DMS 273 (cell line): Measurements from ENCODE around the gene SIRT7.
A peak's percentile ranks its signal among the peaks of the same experiment; 100 is the strongest.

Experiments used
- DNase-seq: peaks from one replicate; lab custom pipeline; 2025; ENCODE audit not compliant: unreplicated experiment; lab: John Stamatoyannopoulos, UW

The SIRT7 gene, protein sequence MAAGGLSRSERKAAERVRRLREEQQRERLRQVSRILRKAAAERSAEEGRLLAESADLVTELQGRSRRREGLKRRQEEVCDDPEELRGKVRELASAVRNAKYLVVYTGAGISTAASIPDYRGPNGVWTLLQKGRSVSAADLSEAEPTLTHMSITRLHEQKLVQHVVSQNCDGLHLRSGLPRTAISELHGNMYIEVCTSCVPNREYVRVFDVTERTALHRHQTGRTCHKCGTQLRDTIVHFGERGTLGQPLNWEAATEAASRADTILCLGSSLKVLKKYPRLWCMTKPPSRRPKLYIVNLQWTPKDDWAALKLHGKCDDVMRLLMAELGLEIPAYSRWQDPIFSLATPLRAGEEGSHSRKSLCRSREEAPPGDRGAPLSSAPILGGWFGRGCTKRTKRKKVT

DNA sequence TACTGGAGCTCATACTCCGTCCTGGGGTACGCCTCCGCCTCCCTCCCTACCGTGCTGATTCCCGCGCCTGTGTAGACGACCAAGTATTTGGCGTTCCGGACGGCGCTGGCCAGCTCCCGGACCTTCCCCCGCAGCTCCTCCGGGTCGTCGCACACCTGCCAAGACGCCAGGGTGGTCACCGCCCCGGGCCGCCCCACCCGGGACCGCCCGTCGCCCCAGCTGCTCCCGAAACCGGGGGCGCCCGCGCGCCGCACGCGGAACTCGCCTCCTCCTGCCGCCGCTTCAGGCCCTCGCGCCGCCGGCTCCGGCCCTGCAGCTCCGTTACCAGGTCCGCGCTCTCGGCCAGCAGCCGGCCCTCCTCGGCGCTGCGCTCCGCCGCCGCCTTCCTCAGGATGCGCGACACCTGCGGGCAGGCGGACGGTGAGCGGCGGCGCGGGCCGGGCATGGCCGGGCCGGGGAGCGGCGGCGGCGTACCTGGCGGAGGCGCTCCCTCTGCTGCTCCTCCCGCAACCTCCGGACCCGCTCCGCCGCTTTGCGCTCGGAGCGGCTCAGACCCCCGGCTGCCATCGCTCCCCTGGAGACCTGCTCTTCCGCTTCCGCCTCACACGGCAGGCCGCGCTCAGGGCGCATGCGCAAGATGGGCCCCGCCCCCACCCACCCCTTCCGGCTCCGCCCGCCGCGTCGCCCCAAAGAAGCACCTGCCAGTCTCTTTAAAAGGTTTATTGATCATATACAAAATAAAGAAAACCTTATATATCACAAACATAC is at the start of gene SIRT7:
Gene SIRT7 (minus strand): TSS at position 612 of the 768 bp plus-strand sequence. CDS start 45 bp downstream, at position 567.
- DNase-seq = peak; percentile 93

GRCh38 chr17:81967244-81967532 is 49.2 kb upstream of the SIRT7 start:
- DNase-seq = no peak

DNA sequence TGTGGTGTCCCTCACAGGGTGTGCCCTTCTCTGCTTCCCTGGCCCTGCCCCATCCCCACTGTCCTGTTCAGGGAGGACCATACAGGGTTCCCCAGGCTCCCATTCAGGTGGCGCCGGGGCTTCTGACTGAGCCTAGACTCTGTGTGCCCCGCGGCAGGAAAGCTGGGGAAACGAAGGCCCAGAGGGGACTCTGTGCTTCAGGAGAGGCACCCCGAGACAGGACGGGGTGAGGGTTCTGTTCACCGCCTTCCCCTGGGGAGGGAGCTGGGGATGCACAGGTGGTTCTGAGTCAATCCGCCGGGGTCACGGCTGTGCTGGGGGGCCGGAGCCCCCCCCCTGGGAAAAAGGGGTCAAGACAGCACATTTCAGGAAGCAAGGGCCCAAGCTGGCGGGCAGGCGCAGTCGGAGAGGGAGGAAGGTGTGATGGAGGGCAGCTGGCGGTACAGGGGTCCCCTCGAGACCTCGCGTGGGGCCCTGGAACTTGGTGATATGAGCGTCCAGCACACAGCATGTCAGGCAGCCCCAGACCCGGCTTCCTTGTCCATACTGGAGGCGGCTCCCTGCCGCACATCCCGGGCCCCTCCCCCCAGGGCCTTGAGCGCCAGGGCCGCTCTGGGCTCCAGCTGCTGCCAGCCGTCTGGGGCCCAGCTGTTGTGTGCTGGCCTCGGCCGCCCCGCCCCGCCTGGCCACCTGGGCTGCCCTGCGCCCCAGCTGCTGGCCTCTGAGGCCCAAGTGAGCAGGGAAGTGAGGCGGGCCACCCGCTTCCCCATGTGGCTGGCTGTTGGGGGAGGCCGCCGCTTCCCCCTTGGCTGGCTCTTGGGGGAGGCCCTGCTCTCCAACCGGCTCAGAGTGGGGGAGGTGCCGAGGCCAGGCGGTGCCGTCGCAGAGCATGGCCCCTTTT is 48.6 kb upstream of the SIRT7 start:
- DNase-seq = peak; percentile 98

DNA sequence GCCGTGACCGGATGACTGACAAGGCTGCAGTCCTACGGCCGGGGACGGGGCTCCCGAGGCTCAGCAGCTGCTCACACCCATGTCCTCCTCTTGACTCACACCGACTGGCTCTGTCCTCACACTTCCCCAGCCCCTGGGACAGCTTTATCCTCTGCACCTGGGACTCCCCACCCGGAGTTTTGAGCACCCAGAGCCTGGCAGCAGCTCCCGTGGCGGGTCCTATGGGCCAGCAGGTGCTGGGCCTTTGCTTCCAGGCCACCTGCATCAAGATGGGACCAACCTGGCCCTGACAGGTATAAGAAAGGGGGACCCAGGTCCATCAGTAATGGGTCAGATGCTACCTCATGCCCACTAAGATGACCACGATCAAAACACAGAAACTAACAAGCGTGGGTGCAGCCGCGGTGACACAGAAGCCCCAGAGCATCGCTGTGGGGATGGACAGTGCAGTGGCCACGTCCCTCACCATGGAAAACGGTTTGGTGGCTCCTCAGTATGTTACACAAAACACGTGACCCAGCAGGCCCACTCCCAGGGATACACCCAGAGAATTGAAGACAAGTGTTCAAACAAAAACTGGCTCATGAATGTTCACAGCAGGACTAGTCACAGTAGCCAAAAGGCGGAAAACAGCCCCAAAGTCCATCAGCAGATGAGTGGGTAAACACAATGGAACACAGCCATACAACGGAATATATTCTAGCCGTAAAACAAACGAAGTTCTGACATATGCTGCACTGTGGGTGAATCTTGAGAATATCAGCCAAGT is 46.3 kb upstream of the SIRT7 start:
- DNase-seq = no peak

GRCh38 chr17:81962499-81963441 is 44.8 kb upstream of the SIRT7 start:
- no peak for DNase-seq

DNA sequence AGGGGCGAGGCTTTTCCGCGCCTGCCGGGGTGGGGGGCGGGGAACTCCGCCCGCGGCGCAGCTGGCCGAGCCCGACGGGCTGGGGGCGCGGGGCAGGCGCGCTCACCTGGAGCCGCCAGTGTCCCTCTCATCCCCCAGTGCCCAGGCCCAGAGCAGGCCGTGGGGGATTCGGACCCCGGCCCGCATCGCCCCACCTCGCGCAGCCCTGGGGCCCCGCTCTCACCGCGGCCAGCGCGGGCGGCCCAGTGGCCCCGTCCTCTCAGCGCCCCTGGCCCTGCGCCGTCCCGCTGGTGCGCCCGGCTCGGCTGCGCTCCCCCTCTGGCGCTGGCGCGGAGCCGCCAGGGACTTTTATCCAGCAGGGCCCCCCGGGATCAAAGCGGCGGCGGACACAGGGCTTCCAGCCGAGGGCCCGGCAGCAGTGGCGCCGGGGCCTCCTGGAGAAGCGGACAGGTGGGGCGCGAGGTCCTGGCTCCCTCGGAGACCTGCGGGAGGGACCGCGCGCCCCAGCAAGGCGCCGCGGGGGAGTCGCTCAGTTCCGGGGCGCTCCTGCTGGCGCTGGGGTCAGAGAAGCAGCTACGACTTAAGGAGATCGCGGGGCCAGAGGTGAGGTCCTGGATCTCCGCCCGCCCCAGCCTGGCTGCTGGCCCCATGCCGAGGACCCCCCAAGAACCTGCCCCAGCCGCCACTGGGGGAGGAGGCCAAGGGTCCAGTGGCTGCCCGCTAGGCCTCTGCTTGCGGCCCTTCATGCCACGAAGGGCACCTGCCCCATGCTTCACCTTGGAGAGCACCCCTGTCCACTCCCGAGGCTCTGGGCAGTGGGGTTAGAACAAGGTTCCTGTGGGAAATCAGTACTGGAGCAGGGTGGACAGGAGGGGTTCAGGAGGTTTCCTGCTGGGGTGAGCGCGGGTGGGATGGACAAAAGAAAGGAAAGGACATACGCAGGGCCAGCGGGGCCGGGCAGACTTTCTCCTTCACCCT is 43.8 kb upstream of the SIRT7 start:
- DNase-seq = peak; percentile 58

DNA sequence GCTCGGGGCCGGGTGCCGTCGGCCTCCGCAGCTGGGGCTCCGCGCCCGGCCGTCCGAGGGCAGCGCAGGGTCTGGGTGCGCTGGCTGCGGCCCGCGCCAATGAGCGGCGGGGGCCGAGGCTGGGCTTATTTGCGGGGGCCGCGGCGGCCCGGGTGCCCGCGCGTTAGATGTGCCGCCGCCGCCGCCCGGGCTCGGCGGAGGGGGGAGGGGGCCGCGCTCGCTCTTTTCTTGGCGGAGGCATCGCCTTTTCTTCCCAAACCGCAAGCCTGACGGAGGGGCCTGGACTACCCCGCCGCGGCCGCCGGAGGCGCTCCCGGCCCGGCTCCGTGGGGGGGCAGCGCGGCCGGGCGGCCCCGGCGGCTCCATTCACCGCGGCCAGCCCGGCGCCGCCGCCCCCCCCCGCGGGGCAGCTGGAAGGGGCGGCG is 43.1 kb upstream of the SIRT7 start, which contains the start of gene NOTUM:
Gene NOTUM (minus strand): TSS at position 101 of the 425 bp plus-strand sequence. CDS start 278 bp downstream, outside the sequence.
- DNase-seq = peak; percentile 83

- peak; percentile 52 for DNase-seq
Observed at GRCh38 chr17:81960130-81960958, 42.4 kb upstream of the SIRT7 start.

- DNase-seq = peak; percentile 85
Observed at GRCh38 chr17:81959362-81960129, 41.6 kb upstream of the SIRT7 start.

DNA sequence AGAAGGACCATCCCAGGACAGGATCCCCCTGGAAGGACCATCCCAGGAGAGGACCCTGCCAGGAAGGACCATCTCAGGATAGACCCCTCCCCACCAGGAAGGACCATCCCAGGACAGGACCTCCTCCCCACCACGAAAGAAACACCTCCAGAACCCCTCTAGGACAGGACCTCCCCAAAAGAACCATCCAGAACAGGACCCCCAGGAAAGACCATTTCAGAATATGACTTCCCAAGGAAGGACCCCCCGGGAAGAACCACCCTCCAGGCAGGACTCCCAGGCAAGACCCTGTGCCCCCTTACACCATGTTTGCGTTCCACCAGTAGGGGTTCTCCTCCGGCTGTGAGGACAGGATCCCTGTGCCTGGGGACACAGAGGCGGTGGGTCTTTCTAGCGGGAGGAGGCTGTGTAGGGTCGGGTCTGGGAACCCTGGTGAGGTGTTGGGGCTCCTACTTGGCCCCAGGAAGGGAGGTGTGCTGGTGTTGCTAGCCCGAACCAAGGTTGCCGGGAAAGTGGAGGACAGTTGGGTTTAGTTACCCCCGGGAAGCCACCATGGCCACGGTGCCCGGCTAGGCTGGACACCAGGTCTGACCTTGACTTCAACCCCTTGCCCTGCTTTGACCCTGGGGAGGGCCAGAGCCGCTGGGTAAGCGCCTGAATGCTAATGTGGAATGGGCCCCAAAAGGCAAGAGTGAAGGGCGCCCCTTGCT is 40.8 kb upstream of the SIRT7 start:
- no peak for DNase-seq

DNA sequence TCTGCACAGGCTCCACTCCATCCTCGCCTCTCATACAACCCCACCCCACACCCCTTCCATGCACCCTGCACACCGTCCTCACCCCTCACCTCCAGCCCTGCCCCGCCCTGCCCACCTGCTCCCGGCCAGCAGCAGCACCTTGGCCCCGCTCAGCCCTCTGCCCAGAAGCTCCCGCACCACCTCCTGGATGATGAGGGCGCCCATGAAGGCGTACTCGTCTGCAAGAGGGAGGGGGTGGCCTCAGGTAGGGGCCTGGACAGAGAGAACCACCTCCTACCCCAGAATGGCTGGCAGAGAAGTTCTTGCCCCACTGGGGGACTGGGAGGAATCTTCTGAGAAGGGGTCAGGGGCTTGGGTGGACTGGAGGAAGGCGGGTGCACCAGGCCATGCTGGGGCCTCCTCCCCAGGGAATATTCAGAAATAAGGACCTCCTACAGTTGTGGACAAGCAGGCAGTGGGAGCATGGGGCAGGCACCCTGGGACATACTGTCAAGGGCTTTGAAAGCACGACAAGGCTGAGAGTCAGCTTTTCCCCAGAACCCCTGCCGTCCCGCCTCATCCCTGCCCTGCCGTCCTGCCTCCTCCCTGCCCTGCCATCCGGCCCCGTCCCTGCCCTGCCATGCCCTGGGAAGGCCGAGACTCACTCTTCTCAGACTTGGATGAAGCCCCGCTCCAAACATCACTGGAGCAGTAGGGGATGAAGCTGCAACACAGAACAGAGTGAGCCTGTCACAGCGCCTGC is 39.9 kb upstream of the SIRT7 start:
- no peak for DNase-seq

DNA sequence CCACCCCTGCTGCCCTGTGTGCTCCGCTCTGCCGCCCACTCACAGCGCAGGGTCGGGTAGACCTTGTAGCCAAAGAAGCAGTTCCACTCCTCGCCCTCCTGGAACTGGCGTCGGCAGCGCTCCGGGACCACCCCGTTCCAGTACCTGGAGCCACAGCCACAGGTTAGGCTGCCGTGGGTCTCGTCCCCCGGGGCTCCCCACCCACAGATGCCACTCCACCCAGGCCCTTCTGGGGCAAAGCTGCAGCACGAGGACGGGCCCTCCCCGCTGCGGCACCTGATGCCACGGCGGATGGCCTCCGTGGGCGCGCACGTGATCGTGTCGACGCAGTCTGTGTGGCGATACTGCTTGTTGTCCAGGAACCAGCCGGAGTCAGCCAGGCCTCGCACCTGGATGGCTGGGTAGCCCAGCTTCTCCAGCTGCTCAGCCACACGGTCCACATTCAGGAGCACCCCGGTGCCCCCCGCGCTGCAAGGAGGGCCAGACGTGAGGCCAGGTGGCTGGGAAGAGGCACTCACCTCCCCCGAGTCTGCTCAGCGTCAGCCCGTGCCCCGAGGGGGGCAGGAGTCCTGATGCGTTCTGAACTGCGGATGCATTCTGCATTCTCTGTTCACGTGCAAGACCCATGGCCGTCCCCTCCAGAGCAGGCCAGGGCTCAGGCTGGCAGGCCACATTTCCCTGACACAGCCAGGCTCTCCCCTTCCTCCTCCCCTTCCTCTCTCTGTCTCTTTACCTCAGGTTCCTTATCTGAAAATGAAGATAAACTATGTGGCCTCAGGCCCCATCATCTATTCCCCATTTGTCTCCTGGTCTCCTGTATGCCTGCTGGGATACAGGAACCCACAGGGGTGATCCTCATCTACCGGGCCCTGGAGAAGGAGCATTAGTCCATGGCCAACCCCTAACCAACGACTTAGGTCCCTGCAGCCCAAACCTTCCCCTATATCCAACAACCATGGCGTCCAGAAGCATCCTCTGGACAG is 38.9 kb upstream of the SIRT7 start:
- DNase-seq = no peak

- no peak for DNase-seq
Observed at GRCh38 chr17:81955756-81956544, 38.0 kb upstream of the SIRT7 start.
